ENCODE data around the gene CFAP97D2. TPM values are rescaled to one million over a fixed set of nuclear protein-coding genes. Genes with fewer than 3 reads are reported as not detected.

The CFAP97D2 gene
- total RNA-seq: not detected

- intact Hi-C loops (cut with DNase I): no loop called here
- Histone ChIP-seq H3K4me3 (no peak within 1 kb of the TSS), H3K9me3 (no peaks in the 10 kb centered on the region), H3K27ac (no peak within 1 kb of the TSS), H3K27me3 (no peaks in the 10 kb centered on the region), H3K4me1 (no peaks in the 10 kb centered on the region), H3K36me3 (no peaks in the 10 kb centered on the region)
- DNase-seq (ENCODE audit: low spot score in 2 of 2): no peak
- no peak for TF ChIP-seq CTCF (IDR thresholded peaks at IDR 0.05)
Observed at GRCh38 chr13:114179087-114179658, at the start of gene CFAP97D2. Gene CFAP97D2, plus strand, starts transcription at chr13:114179257. Its CDS starts 74 bp downstream, at chr13:114179331.

DNA sequence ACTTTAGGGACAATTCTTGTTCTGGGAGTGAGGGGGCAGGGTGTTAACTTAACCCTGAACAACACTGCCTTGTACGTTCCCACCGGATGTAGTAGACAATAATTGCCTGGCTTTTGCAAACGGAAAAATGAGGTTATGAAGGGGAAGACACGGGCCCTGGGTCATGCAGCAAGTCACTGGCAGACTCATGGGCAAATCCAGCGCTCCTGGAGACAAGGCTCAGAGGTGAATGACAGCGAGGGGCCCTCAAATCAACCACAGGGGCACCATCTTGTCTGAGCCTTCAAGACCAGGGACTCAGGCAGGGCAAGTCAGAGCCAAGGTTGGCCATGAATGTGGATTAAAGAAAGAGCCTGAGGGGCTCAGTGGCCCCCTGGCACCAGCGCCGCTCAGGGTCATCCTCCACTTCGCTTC lies 49.4 kb upstream of the CFAP97D2 start:
- peaks cover 16 to 32% of the 10 kb centered on the region in 2 donors for H3K4me1 ChIP-seq
- intact Hi-C loops (cut with DNase I): loop anchor here (10.0 kb wide), 1 partner anchor 155 kb away; the partner anchor contains the start of gene C13orf46
- H3K27me3 ChIP-seq: no peaks in the 10 kb centered on the region
- peak in 1 of 2 donors; percentile 61 for DNase-seq (ENCODE audit: low spot score in 2 of 2)
- H3K9me3 ChIP-seq: no peaks in the 10 kb centered on the region
- TF ChIP-seq CTCF (IDR thresholded peaks at IDR 0.05): no peak
- no peak overlapping the region for H3K4me3 ChIP-seq
- no peaks in the 10 kb centered on the region for H3K36me3 ChIP-seq
- H3K27ac ChIP-seq: peak overlapping the region; percentile 83 to 88

DNA sequence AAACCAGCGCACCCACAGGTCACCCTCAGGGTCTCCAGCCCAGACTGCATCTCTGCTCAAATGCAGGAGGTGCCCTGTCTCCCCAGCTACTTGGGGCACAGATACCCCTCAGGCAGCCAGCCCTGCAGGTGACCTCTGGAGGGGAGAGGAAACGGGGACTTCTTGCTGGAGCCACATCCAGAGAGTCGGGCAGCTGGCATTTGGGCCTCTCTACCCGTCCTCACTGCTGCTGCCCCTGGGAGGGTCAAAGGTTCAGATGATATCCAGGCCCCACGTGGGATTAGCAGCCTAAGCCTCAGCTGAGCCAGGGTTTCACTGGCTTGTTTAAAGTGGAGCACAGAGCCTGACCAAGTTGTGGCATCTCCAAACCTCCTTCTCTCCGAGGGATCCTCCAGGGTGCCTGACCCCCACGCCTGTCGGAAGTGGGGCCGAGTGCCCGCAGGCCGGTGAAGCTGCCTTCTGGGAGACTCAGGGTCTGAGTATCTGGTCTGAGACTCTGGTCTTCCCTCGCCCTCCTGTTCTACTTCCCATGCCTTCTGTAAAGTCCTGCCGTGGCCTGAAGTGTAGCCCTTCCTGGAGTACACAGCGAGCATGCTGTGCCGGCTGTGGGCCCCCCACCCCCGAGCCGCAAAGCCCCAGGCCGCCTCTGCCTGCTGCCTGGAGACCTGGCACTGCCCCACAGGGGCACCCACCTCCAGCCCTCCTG lies 48.8 kb upstream of the CFAP97D2 start:
- peak in 1 of 2 donors; percentile 63 for DNase-seq (ENCODE audit: low spot score in 2 of 2)
- no peak for TF ChIP-seq CTCF (IDR thresholded peaks at IDR 0.05)
- Histone ChIP-seq H3K4me3 (peak overlapping the region; percentile 72 to 96), H3K9me3 (no peaks in the 10 kb centered on the region), H3K27me3 (no peaks in the 10 kb centered on the region), H3K4me1 (peaks cover 16 to 32% of the 10 kb centered on the region in 2 donors), H3K27ac (peak overlapping the region; percentile 83 to 88), H3K36me3 (no peaks in the 10 kb centered on the region)
- intact Hi-C loops (cut with DNase I): loop anchor here (10.0 kb wide), 1 partner anchor 155 kb away; the partner anchor contains the start of gene C13orf46

DNA sequence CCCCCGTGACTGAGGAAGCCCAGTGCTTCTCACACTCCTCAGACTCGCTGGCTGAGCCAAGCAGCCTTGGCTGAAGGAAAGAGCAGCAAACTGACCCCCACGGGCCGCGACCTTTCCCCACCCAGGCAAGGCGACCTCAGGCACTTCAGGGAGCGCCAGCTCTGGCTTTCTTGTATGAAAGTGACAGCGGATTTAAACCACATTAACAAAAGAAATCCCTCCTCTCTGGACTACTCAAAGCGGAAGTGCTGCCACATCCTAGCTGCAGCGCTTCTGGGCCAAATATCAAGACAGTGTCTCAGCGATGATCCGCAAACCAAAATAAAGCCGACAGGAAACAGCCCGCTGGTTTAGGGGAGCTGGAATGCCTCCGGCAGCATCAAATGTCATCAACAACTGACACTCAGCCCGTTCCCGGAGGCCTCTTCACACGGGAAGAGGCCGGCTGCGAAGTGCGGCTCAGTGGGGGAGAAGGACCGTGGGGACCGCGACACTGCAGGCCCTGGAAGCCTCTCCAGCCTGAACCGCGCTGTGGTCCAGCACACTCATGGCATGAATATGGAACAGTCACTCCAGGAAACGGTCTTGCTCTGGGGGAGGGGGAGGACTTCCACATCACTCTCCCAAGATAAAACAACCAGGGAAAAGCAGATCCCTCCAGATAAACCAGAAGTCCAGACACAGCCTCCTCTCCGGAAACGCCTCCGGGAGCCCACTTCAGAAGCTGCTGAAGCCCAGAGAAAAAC lies 48.0 kb upstream of the CFAP97D2 start:
- Histone ChIP-seq H3K9me3 (no peaks in the 10 kb centered on the region), H3K36me3 (no peaks in the 10 kb centered on the region), H3K27ac (peak overlapping the region; percentile 83 to 88), H3K27me3 (no peaks in the 10 kb centered on the region), H3K4me1 (peaks cover 16 to 32% of the 10 kb centered on the region in 2 donors), H3K4me3 (peak overlapping the region; percentile 72 to 96)
- intact Hi-C loops (cut with DNase I): loop anchor here (1.0 to 10.0 kb wide), 2 partner anchors 30 to 156 kb away; partner anchors contain the start of gene C13orf46
- no peak for TF ChIP-seq CTCF (IDR thresholded peaks at IDR 0.05)
- DNase-seq (ENCODE audit: low spot score in 2 of 2): peak in 1 of 2 donors; percentile 88

- no peak for TF ChIP-seq CTCF (IDR thresholded peaks at IDR 0.05)
- no peaks in the 10 kb centered on the region for H3K9me3 ChIP-seq
- peak overlapping the region; percentile 72 to 96 for H3K4me3 ChIP-seq
- DNase-seq (ENCODE audit: low spot score in 2 of 2): peak in 1 of 2 donors; percentile 69
- peak overlapping the region; percentile 83 to 88 for H3K27ac ChIP-seq
- no peaks in the 10 kb centered on the region for H3K36me3 ChIP-seq
- H3K27me3 ChIP-seq: no peaks in the 10 kb centered on the region
- intact Hi-C loops (cut with DNase I): loop anchor here (1.0 to 10.0 kb wide), 3 partner anchors 30 to 157 kb away; partner anchors contain the start of gene C13orf46
- H3K4me1 ChIP-seq: peaks cover 16 to 32% of the 10 kb centered on the region in 2 donors
Observed at GRCh38 chr13:114131583-114132418, 47.3 kb upstream of the CFAP97D2 start.

All from ascending aorta (tissue), 2 donors.